NCI-H146 treated with DMSO at 0.1 percent for 48 hours (cell line): ENCODE data around the gene RHPN2.
"Not testable (repeated sequence)": the region's sequence is repeated elsewhere in the genome, so short reads cannot be mapped to it uniquely, and the experiment has no call there.

ENCODE experiments used
- DNase-seq: peaks from one replicate; lab custom pipeline; 2025; ENCODE audit not compliant: unreplicated experiment; lab: John Stamatoyannopoulos, UW

Gene RHPN2

GRCh38 chr19:33032218-33032781 is 32.4 kb downstream of the RHPN2 start:
- DNase-seq: peak; percentile 65

- DNase-seq: no peak
Observed at GRCh38 chr19:33029746-33030303, 34.9 kb downstream of the RHPN2 start.

GRCh38 chr19:33026602-33027001 is 38.1 kb downstream of the RHPN2 start:
- DNase-seq: not testable (repeated sequence)

- not testable (repeated sequence) for DNase-seq
Observed at GRCh38 chr19:33025468-33026238, 39.0 kb downstream of the RHPN2 start.

GRCh38 chr19:33024398-33024797 is 40.3 kb downstream of the RHPN2 start:
- no peak for DNase-seq

- DNase-seq: no peak
Observed at GRCh38 chr19:33022472-33023116, 42.1 kb downstream of the RHPN2 start.

GRCh38 chr19:33010891-33011290 is 53.8 kb downstream of the RHPN2 start:
- not testable (repeated sequence) for DNase-seq

GRCh38 chr19:33008738-33009137 is 56.0 kb downstream of the RHPN2 start:
- DNase-seq: no peak

GRCh38 chr19:33005440-33005839 is 59.2 kb downstream of the RHPN2 start:
- DNase-seq: peak; percentile 66

- DNase-seq: not testable (repeated sequence)
Observed at GRCh38 chr19:33003424-33004024, 61.2 kb downstream of the RHPN2 start.

GRCh38 chr19:33002126-33002865 is 62.4 kb downstream of the RHPN2 start:
- DNase-seq: not testable (repeated sequence)

- DNase-seq: no peak
Observed at GRCh38 chr19:33000910-33001309, 63.8 kb downstream of the RHPN2 start.

GRCh38 chr19:33000510-33000909 is 64.2 kb downstream of the RHPN2 start:
- no peak for DNase-seq

- no peak for DNase-seq
Observed at GRCh38 chr19:32998722-32999121, 66.0 kb downstream of the RHPN2 start.

- no peak for DNase-seq
Observed at GRCh38 chr19:32997716-32998355, 66.9 kb downstream of the RHPN2 start.

- not testable (repeated sequence) for DNase-seq
Observed at GRCh38 chr19:32997061-32997464, 67.6 kb downstream of the RHPN2 start.

- DNase-seq: not testable (repeated sequence)
Observed at GRCh38 chr19:32995966-32996365, 68.7 kb downstream of the RHPN2 start.

GRCh38 chr19:32988724-32989123 is 76.0 kb downstream of the RHPN2 start:
- no peak for DNase-seq

GRCh38 chr19:32988254-32988653 is 76.4 kb downstream of the RHPN2 start:
- not testable (repeated sequence) for DNase-seq

GRCh38 chr19:32982488-32982887 is 82.2 kb downstream of the RHPN2 start:
- DNase-seq: not testable (repeated sequence)
